Effector memory CD8-positive, alpha-beta T cell (primary cell): ENCODE measurements around the gene SIL1.

ENCODE experiments used
- ATAC-seq: fragments of 150-1000 bp; cut with Tn5 transposase; replicated peaks from 2 replicates; pipeline ENCODE4 v1.10.0; 2021; ENCODE audit warnings: mild to moderate bottlenecking, moderate library complexity
- DNase-seq, 3 experiments: peaks; one replicate each; pipeline ENCODE4 v3.0.0; 2021
- H3K27ac Mint-ChIP-seq, 2 donors: one replicate each; pipeline ENCODE4 v1.8.0; 2022; ENCODE audit warnings: mild to moderate bottlenecking in 2 of 2, mixed read lengths in 2 of 2, moderate library complexity in 2 of 2
- H3K27me3 Mint-ChIP-seq, 2 donors: one replicate each; pipeline ENCODE4 v1.8.0; 2022; ENCODE audit warnings: mixed read lengths in 2 of 2
- H3K36me3 Mint-ChIP-seq: one replicate; pipeline ENCODE4 v1.8.0; 2022; ENCODE audit warnings: mild to moderate bottlenecking, moderate library complexity, mixed read lengths; ENCODE audit not compliant: insufficient read depth
- H3K4me1 Mint-ChIP-seq, 2 donors: one replicate each; pipeline ENCODE4 v1.8.0; 2022; ENCODE audit warnings: low read depth in 2 of 2, mixed read lengths in 2 of 2
- H3K4me3 Mint-ChIP-seq, 2 donors: one replicate each; pipeline ENCODE4 v1.8.0; 2022; ENCODE audit warnings: mild to moderate bottlenecking in 2 of 2, mixed read lengths in 2 of 2, moderate library complexity in 2 of 2
- H3K9me3 Mint-ChIP-seq, 2 donors: one replicate each; pipeline ENCODE4 v1.8.0; 2022; ENCODE audit warnings: mixed read lengths in 2 of 2

The SIL1 gene

DNA sequence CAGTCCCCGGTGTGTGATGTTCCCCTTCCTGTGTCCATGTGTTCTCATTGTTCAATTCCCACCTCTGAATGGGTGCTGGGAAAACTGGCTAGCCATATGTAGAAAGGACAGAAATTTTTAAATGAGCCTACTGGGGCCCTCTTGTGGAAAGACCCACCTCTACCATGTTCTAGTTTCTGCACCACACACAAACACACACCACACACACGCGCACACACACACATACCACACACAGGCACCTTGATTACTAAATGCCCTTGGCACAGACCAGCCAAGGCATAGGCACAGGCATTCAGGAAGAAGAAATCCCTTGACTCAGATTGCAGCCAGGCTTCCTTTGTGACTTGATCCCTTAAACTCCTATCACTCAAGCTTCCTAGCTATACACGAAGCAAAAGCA lies 60.5 kb downstream of the SIL1 start:
- no peaks in the 10 kb centered on the region for H3K9me3 Mint-ChIP-seq
- ATAC-seq = no peak
- H3K4me1 Mint-ChIP-seq = peaks cover 7 to 23% of the 10 kb centered on the region in 2 donors
- no peaks in the 10 kb centered on the region for H3K27me3 Mint-ChIP-seq
- DNase-seq = no peak
- H3K36me3 Mint-ChIP-seq = peaks cover 2% of the 10 kb centered on the region
- H3K4me3 Mint-ChIP-seq = no peak overlapping the region
- H3K27ac Mint-ChIP-seq = no peak overlapping the region

DNA sequence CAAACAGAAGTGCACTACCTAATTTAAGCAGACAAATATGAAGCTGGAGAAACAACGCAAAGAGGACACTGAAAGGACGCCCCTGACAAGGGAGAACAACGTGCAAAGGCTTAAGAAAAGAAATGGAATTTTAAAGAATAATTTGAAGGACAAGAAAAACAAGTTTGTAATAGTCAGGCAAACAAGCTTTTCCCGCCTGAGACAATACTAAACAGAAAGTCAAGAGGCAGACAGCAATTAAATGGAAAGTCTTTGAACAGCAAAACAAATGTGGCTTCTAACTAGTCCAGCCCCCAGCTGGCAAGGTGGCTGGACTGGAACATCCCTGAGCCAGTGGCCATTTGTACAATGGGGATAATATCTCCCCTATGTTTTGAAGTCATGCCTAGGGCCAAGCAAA lies 63.3 kb downstream of the SIL1 start:
- ATAC-seq (no peak), DNase-seq (no peak)
- Mint-ChIP-seq H3K27ac (no peak overlapping the region), H3K4me1 (peaks cover 7 to 17% of the 10 kb centered on the region in 2 donors), H3K36me3 (peaks cover 2% of the 10 kb centered on the region), H3K4me3 (no peak overlapping the region), H3K9me3 (no peaks in the 10 kb centered on the region), H3K27me3 (no peaks in the 10 kb centered on the region)

DNA sequence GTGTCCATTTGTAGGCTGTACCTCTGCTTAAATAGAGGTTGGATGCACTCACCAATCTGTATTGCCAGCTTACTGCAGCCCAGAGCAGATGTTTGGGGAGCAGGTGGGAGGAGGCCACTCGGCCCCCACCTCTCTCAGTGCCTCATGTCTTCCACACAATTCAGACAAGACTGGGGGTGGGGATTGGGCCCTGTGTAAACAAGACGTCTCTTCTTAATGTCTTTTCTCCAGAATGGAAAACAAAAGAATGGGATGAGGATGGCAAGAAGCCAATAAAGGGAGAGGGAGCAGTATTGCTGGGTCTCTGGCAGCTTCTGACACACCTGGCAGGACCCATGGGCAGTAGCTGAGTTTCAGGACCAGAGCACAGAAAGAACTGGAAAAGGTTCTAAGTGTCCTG lies 64.9 kb downstream of the SIL1 start:
- H3K36me3 Mint-ChIP-seq = peaks cover 2% of the 10 kb centered on the region
- peak overlapping the region in 1 of 2 donors; percentile 73 for H3K27ac Mint-ChIP-seq
- peaks cover 7 to 15% of the 10 kb centered on the region in 2 donors for H3K4me1 Mint-ChIP-seq
- no peaks in the 10 kb centered on the region for H3K27me3 Mint-ChIP-seq
- no peaks in the 10 kb centered on the region for H3K9me3 Mint-ChIP-seq
- ATAC-seq (no peak), DNase-seq (no peak)
- H3K4me3 Mint-ChIP-seq = no peak overlapping the region

DNA sequence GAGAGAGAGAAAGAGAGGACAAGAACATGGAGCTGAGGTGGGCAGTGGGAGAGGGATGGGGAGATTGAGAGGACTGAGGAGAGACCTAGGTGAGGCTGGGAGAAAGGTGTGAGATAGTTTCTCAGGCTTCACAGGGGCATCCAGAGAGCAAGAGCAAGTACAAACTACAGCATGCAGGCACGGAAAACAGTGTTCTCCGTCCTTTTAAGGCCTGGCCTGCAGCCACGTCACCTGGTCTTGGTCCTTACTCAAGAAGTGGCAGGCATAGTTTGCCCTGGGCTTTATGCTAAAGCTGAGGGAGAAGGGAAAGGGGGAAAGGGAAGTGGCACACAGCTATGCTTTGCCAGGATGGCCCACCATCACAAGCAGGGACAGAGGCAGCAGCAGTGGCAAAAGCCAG lies 65.7 kb downstream of the SIL1 start:
- no peak for DNase-seq
- Mint-ChIP-seq H3K27ac (no peak overlapping the region), H3K4me3 (no peak overlapping the region), H3K9me3 (no peaks in the 10 kb centered on the region), H3K4me1 (peaks cover 4 to 9% of the 10 kb centered on the region in 2 donors), H3K36me3 (peaks cover 2% of the 10 kb centered on the region), H3K27me3 (no peaks in the 10 kb centered on the region)
- ATAC-seq = no peak

DNA sequence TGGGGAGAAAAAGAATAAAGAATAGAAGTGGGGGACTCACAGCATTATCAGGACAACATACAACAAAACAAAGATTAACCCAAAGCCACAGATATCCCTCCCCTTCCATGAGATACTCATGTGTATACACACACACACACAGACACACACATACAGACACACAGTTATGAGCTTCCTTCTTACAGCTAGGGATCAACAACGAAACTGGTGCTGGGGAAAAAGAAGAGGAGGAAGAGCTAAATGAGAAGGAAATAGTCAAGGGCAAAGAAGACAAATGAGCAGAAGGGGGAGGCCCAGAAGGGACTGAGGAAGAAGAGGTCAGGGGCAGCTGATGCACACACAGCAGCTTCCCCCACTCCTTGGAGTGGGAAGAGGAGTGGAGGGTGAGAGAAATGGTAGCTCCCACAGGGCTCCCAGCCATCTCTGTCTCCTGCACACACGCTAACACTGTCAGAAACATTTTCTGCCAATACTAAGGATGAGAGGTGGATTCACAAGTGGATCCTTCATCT lies 66.2 kb downstream of the SIL1 start:
- peaks cover 4 to 9% of the 10 kb centered on the region in 2 donors for H3K4me1 Mint-ChIP-seq
- H3K27me3 Mint-ChIP-seq = no peaks in the 10 kb centered on the region
- no peaks in the 10 kb centered on the region for H3K9me3 Mint-ChIP-seq
- ATAC-seq (no peak), DNase-seq (no peak)
- H3K27ac Mint-ChIP-seq = peak overlapping the region in 1 of 2 donors; percentile 6
- H3K36me3 Mint-ChIP-seq = peaks cover 2% of the 10 kb centered on the region
- H3K4me3 Mint-ChIP-seq = no peak overlapping the region

DNA sequence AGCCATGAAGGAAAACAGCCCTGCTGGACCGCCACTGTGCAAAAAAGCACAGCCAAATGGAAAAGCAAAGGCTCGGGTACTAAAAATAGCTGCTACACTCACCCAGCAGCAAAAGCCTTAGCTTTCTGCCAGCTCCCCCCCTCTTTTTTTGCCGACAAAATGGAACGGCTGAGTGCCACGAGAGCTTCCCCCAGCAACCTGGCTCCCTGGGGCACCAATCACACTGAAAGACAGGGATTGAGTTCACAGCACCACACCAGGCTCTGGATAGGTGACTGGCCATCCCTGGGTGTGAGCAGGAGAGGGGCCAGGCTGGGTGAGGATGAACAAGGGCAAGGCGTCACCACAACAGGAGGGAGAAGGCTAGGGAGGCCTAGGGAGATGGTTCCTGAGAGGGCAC lies 66.7 kb downstream of the SIL1 start:
- ATAC-seq (no peak), DNase-seq (no peak)
- Mint-ChIP-seq H3K4me1 (peaks cover 4 to 9% of the 10 kb centered on the region in 2 donors), H3K9me3 (no peaks in the 10 kb centered on the region), H3K36me3 (peaks cover 2% of the 10 kb centered on the region), H3K4me3 (no peak overlapping the region), H3K27me3 (no peaks in the 10 kb centered on the region), H3K27ac (peak overlapping the region in 1 of 2 donors; percentile 6)

DNA sequence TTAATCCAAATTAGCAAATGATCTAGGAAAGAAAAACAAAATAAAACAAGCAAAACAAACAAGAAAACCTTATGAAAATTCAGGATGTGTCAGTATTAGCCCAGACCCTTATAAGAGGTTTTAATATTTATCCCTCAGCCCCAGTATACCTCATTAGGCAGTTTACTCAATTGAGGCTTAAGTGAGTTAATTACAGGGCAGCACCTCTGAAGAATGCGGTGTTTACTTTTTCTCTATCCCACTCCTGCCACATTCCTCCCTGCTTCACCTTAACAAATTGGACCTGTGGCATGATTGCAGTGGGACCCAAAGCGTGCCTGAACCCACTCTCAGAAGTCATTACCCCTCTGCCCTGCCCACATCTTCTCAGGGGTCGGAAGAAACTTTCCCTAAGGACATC lies 67.1 kb downstream of the SIL1 start:
- H3K9me3 Mint-ChIP-seq = no peaks in the 10 kb centered on the region
- no peak for DNase-seq
- H3K36me3 Mint-ChIP-seq = peaks cover under 1% of the 10 kb centered on the region
- no peak overlapping the region for H3K4me3 Mint-ChIP-seq
- H3K4me1 Mint-ChIP-seq = peaks cover under 1 to 9% of the 10 kb centered on the region in 2 donors
- H3K27ac Mint-ChIP-seq = no peak overlapping the region
- ATAC-seq = no peak
- no peaks in the 10 kb centered on the region for H3K27me3 Mint-ChIP-seq

DNA sequence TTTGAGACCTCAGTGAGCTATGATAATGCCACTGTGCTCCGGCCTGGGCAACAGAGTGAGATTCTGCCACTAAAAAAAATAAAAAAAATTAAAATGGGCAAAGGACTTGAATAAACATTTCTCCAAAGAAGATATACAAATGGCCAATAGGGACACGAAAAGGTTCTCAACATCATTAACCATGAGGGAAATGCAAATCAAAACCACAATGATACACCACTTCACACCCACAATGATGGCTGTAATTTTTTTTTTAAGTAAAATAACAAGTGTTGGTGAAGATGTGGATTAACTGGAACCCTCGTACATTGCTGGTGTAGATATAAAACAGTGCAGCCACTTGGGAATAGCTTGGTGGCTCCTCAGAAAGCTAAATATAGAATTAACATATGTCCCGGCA lies 68.0 kb downstream of the SIL1 start:
- Mint-ChIP-seq H3K9me3 (no peaks in the 10 kb centered on the region), H3K4me3 (no peak overlapping the region), H3K36me3 (no peaks in the 10 kb centered on the region), H3K4me1 (peaks cover 0 to 9% of the 10 kb centered on the region in 2 donors), H3K27ac (no peak overlapping the region), H3K27me3 (no peaks in the 10 kb centered on the region)
- DNase-seq = no peak
- no peak for ATAC-seq

DNA sequence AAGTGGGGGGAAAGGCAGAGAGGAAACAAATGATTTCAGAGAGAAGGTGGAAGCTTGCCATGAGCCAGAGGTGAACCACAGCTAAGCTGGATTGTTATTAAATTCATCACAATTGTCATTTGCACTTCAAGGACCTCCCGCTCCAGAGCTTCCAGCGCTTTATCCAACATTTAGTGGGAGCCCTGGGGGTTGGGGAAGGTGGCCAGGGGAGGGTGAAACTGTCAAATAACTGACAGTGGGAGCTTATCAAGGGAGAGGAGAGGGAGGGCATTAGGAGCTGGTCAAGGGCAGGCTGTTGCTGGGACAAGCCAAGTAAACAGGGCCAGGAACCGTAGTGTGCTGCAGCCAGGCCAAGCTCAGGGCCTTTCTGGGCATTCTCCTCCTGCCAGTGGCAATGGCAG lies 71.5 kb downstream of the SIL1 start:
- ATAC-seq = no peak
- DNase-seq = no peak
- Mint-ChIP-seq H3K36me3 (peaks cover 4% of the 10 kb centered on the region), H3K9me3 (no peaks in the 10 kb centered on the region), H3K27me3 (no peaks in the 10 kb centered on the region), H3K4me3 (no peak overlapping the region), H3K27ac (no peak overlapping the region), H3K4me1 (no peaks in the 10 kb centered on the region)

DNA sequence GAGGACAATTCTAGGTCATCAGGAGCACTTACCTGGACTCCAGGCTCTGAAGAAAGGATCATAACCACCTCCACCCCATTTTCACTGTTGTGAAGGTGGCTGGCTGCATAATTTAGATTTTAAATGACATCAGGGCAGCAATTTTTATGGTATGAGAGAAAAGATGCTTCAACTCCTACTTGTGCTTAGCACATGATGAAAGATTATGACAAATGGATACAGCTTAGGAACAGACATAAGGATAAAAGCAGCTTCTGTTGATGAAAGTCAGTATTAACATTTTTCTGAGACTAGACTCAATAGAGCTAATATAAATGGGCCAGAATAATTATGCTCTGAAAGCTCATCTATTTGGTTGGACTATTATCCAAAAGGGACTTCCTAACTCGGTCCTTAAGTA lies 72.2 kb downstream of the SIL1 start:
- ATAC-seq = no peak
- H3K27ac Mint-ChIP-seq = peak overlapping the region in 1 of 2 donors; percentile 17
- peaks cover 4% of the 10 kb centered on the region for H3K36me3 Mint-ChIP-seq

DNA sequence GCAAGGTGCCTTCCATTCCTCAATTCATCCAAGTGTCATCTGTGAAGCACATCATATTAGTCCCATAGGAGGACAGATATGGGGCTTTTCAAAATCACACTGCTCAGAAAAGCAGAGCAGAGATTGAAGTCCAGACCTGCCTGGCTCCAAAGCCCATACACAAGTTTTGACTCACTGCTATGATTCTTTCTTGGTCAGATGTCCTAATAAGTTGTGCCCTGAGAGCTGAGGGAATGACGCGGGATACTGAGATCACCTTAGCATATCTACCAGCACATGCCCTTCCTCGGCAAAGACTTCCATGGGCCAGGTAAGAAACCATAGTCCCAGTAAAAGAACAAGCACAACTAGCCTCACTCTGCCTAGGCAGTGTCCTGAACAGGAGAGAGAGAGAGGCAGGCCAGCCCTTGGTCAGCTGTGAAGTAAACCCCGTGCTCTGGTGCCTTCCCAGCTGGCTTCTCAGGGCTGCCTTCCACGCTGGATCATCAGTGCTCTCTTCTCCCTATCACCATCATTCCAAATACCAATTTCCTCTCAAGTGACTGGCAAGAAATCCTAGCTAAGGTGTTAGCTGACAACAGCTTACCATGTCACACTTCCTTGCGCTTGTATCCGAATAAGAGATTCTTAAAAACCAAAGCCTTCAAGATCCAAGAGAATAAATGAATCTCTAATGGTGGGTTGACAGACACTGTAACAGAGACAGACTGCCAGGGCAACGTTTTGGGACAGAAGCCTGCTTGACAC lies 73.2 kb downstream of the SIL1 start:
- H3K36me3 Mint-ChIP-seq = peaks cover 4% of the 10 kb centered on the region
- H3K9me3 Mint-ChIP-seq = no peaks in the 10 kb centered on the region
- no peak overlapping the region for H3K4me3 Mint-ChIP-seq
- no peak for DNase-seq
- H3K27me3 Mint-ChIP-seq = no peaks in the 10 kb centered on the region
- no peak overlapping the region for H3K27ac Mint-ChIP-seq
- ATAC-seq = no peak
- no peaks in the 10 kb centered on the region for H3K4me1 Mint-ChIP-seq

More for the DNA sequence above, 72.2 kb downstream of the SIL1 start:
- no peak for DNase-seq
- Mint-ChIP-seq H3K9me3 (no peaks in the 10 kb centered on the region), H3K27me3 (no peaks in the 10 kb centered on the region), H3K4me1 (no peaks in the 10 kb centered on the region), H3K4me3 (no peak overlapping the region)

DNA sequence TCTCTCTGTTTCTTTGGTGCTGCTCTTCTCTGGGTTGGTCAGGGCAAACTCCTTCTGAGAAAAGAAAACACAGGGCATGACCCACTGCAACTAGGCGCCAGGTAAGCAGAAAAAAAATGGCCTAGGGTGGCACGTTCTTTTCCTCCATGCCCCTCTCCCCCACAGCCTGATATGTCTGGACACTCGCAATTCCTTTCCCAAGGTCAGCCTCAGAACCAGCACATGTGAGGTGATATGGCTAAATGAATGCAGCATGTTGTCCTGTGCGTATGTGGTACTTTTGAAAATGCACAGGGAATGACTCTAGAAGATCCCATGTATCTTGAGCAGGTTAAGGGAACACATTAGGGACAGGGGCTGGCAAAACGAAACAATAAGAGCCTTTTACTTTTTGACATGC lies 77.0 kb downstream of the SIL1 start:
- DNase-seq (no peak), ATAC-seq (no peak)
- Mint-ChIP-seq H3K4me1 (no peaks in the 10 kb centered on the region), H3K36me3 (peaks cover 7% of the 10 kb centered on the region), H3K9me3 (no peaks in the 10 kb centered on the region), H3K27ac (no peak overlapping the region), H3K4me3 (no peak overlapping the region), H3K27me3 (no peaks in the 10 kb centered on the region)

DNA sequence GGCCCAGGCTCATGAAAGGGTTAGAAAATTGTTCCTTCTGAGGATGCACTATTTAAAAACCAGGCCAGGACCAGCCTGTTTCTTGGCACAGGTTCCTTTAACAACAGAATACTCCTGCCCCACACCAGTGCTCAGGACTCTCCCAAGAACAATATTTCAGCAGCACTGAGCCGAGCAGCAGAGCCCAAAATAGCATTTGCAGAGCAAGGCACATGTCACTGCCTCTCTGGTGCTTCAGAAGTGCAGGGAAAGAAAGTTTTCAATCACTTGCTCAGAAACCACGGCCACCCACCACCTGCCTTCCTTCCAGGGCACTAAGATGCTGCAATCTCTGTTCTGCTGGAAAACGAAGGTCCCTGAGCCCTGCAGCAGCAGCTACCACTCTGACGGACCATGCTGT lies 77.6 kb downstream of the SIL1 start:
- H3K4me1 Mint-ChIP-seq = no peaks in the 10 kb centered on the region
- ATAC-seq = no peak
- no peaks in the 10 kb centered on the region for H3K9me3 Mint-ChIP-seq
- no peak overlapping the region for H3K4me3 Mint-ChIP-seq
- H3K27me3 Mint-ChIP-seq = no peaks in the 10 kb centered on the region
- H3K27ac Mint-ChIP-seq = no peak overlapping the region
- DNase-seq = no peak
- peaks cover 7% of the 10 kb centered on the region for H3K36me3 Mint-ChIP-seq

DNA sequence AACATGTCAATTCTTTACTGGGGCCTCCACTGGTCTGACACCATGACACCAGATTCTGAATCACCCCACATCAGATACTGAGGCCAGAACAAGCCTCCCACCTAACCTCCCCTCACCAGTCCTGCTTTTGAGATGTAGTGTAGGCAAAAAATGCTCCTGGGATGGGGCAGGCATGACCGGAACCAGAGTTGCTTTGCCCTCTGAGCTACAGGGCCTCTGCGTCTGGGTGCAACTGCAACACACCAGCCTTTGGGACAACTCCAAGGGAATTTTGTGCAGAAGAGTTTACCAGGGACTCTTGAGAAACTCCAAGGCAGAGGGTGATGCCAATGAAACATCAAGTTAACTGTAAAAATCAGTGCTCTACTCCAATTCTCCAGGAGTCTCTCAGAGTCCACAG lies 79.4 kb downstream of the SIL1 start:
- Mint-ChIP-seq H3K4me3 (no peak overlapping the region), H3K27ac (no peak overlapping the region), H3K4me1 (no peaks in the 10 kb centered on the region), H3K9me3 (no peaks in the 10 kb centered on the region), H3K36me3 (peaks cover 7% of the 10 kb centered on the region), H3K27me3 (no peaks in the 10 kb centered on the region)
- DNase-seq (no peak), ATAC-seq (no peak)
